Naive B cell (primary cell): Measurements from ENCODE around the gene MAK. TPM values are rescaled to one million over a fixed set of nuclear protein-coding genes. Genes with fewer than 3 reads are reported as not detected.
"Not testable (repeated sequence)": the region's sequence is repeated elsewhere in the genome, so short reads cannot be mapped to it uniquely, and the experiment has no call there.

Experiments used
- ATAC-seq, 2 donors: fragments of 150-1000 bp; cut with Tn5 transposase; 2 replicates each; pipeline ENCODE4 v1.10.0; 2021; ENCODE audit warnings: low read depth in 2 of 2, mild to moderate bottlenecking in 2 of 2, moderate library complexity in 2 of 2
- DNase-seq: peaks from one replicate; pipeline ENCODE4 v3.0.0; 2022
- H3K27ac Mint-ChIP-seq, 6 donors: one replicate each; pipeline ENCODE4 v1.8.0; 2020 to 2022; ENCODE audit warnings: mild to moderate bottlenecking in 6 of 6, mixed read lengths in 6 of 6, moderate library complexity in 5 of 6, inconsistent platforms in 2 of 6
- H3K27me3 Mint-ChIP-seq, 3 donors: one replicate each; pipeline ENCODE4 v1.8.0; 2021 to 2022; ENCODE audit warnings: mixed read lengths in 3 of 3, mild to moderate bottlenecking in 1 of 3
- H3K36me3 Mint-ChIP-seq, 2 donors: one replicate each; pipeline ENCODE4 v1.8.0; 2020 to 2022; ENCODE audit warnings: mixed read lengths in 2 of 2, inconsistent platforms in 1 of 2, mild to moderate bottlenecking in 1 of 2
- H3K4me1 Mint-ChIP-seq, 3 donors: one replicate each; pipeline ENCODE4 v1.8.0; 2020 to 2022; ENCODE audit warnings: mixed read lengths in 3 of 3, inconsistent platforms in 1 of 3, mild to moderate bottlenecking in 1 of 3, moderate library complexity in 1 of 3
- H3K4me3 Mint-ChIP-seq, 8 donors: one replicate each; pipeline ENCODE4 v1.8.0; 2020 to 2022; ENCODE audit warnings: mild to moderate bottlenecking in 8 of 8, mixed read lengths in 8 of 8, moderate library complexity in 8 of 8, inconsistent platforms in 2 of 8
- H3K9me3 Mint-ChIP-seq, 7 donors: one replicate each; pipeline ENCODE4 v1.8.0; 2020 to 2022; ENCODE audit warnings: mixed read lengths in 7 of 7, mild to moderate bottlenecking in 5 of 7, inconsistent platforms in 2 of 7, moderate library complexity in 1 of 7
- polyA plus RNA-seq, 6 donors: library from polyadenylated mRNA; unstranded; fragments of 300-500 nt; fragmentation: Illumina TruSeq; gene quantifications; one replicate each; pipeline ENCODE4 v1.2.3, GENCODE V29; 2021; ENCODE audit warnings: low read depth in 6 of 6

Gene MAK
- polyA plus RNA-seq, 6 donors from 2014 or later = 0.07 to 0.16 (median 0.09) TPM; not detected in 2

DNA sequence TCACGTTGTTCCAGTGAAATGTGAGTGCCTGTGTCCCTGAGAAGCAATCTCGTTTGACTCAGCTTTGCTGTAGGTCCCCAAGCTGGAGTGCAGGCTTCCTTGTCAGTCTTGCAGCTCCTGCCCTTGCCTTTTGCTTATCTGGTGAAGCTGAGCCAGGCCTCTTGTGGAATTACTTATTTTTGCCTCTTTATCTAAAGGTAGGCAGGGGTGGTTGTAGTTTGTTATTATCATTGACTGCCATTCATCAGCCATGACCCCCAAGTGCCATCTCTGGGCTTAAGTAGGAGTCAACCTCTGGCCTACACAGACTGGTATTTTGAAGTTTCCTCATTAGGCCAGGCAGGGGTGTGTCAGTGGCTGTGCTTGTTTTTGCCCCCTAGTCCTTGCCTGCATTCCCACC lies 88.6 kb downstream of the MAK start:
- H3K27ac Mint-ChIP-seq = peak overlapping the region in 2 of 6 donors; percentile 44 to 75
- H3K27me3 Mint-ChIP-seq = no peaks in the 10 kb centered on the region
- no peak for DNase-seq
- H3K36me3 Mint-ChIP-seq = peaks cover 5 to 11% of the 10 kb centered on the region in 2 donors
- H3K4me3 Mint-ChIP-seq = peak overlapping the region in 4 of 8 donors; percentile 23 to 100 (median 40)
- ATAC-seq = no peak
- peaks cover 23 to 49% (median 25%) of the 10 kb centered on the region in 3 donors for H3K4me1 Mint-ChIP-seq
- H3K9me3 Mint-ChIP-seq = no peaks in the 10 kb centered on the region

DNA sequence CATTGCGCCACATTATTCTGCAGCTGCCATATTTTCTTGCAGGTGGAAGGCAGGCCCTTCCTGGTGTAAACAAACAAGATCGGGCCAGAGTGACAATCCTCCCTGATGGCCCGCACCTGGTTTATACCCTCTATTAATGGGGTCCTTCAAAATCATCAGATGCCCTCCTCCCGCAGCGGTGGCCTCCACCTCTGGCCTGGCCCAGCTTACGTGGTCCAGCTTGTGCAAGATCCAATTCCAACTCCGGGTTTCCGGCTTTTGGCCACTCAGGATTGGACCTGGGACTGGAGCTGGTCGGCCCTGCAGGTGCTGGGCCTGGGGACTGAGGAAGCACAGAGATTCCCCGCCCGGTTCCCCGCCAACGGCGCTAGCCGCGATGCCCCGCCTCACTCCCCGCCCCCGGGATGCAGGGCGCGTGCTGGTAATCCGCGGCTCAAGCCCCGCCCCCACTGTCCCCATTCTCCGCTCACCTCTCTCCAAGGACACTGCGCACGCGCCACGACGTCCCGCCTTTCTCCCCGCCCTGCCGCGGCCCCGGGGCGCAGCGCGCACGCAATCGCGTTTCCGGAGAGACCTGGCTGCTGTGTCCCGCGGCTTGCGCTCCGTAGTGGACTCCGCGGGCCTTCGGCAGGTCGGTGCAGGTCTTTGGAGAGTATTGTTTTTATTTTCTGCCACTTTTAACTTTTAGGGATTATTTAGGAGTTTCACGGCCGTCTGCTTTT lies 90.9 kb downstream of the MAK start, which contains the start of gene TMEM14B:
TMEM14B (plus strand) TSS at position 555 of the 722 bp plus-strand sequence. CDS start 1,441 bp downstream, outside the sequence.
- Mint-ChIP-seq H3K4me3 (peak within 1 kb of the TSS; percentile 92 to 100 (median 97)), H3K9me3 (no peaks in the 10 kb centered on the region), H3K27ac (peak within 1 kb of the TSS; percentile 92 to 98 (median 96)), H3K36me3 (peaks cover 0 to 3% of the 10 kb centered on the region in 2 donors), H3K4me1 (peaks cover 17 to 38% (median 23%) of the 10 kb centered on the region in 3 donors), H3K27me3 (no peaks in the 10 kb centered on the region)
- DNase-seq (peak; percentile 99), ATAC-seq (peak; percentile 95)

DNA sequence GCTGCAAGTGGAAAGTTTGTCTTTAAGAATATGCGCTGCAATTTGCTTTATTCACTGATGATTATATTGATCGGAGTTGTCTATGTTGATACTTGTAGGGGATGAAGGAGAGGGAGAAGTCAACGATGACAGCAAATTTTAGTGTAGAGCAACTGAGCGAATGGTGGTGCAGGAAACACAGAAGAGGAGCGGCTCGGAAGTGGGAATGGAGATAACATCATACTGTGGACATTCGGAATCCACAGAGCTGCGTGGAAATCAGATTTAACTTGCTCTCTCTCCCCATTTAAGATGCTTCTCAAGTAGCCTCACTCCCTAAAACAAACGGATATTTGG lies 91.5 kb downstream of the MAK start:
- peaks cover 17 to 38% (median 23%) of the 10 kb centered on the region in 3 donors for H3K4me1 Mint-ChIP-seq
- H3K36me3 Mint-ChIP-seq = peaks cover 0 to 3% of the 10 kb centered on the region in 2 donors

DNA sequence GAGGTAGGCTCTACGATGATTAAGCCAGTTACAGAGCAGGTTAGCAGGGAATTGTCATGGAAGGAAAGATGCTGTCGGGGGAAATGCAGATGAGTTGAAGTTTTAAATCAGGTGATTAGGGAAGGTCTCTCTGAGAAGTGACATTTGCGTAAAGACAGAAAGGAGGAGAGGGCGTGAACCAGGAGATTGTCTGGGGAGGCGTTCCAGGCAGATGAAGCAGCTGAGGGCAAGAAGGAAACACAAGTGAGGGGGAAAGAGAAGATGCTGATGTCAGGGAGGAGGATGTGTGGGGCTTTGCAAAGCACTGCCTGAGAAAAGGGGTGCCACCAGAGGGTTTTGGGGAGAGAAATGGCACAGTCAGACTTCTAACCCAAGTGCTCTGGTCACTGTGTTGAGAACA lies 93.2 kb downstream of the MAK start:
- peaks cover 13 to 32% (median 23%) of the 10 kb centered on the region in 3 donors for H3K4me1 Mint-ChIP-seq
- no peaks in the 10 kb centered on the region for H3K27me3 Mint-ChIP-seq
- H3K36me3 Mint-ChIP-seq = peaks cover 0 to 3% of the 10 kb centered on the region in 2 donors
- ATAC-seq (no peak), DNase-seq (no peak)
- H3K9me3 Mint-ChIP-seq = no peaks in the 10 kb centered on the region
- peak overlapping the region in 2 of 8 donors; percentile 31 to 100 for H3K4me3 Mint-ChIP-seq
- H3K27ac Mint-ChIP-seq = peak overlapping the region in 1 of 6 donors; percentile 81

More for the DNA sequence above, 91.5 kb downstream of the MAK start:
- no peak for ATAC-seq
- peak overlapping the region in 5 of 6 donors; percentile 11 to 98 (median 97) for H3K27ac Mint-ChIP-seq
- DNase-seq = no peak
- H3K27me3 Mint-ChIP-seq = no peaks in the 10 kb centered on the region
- H3K4me3 Mint-ChIP-seq = peak overlapping the region; percentile 92 to 100 (median 97)
- no peaks in the 10 kb centered on the region for H3K9me3 Mint-ChIP-seq

DNA sequence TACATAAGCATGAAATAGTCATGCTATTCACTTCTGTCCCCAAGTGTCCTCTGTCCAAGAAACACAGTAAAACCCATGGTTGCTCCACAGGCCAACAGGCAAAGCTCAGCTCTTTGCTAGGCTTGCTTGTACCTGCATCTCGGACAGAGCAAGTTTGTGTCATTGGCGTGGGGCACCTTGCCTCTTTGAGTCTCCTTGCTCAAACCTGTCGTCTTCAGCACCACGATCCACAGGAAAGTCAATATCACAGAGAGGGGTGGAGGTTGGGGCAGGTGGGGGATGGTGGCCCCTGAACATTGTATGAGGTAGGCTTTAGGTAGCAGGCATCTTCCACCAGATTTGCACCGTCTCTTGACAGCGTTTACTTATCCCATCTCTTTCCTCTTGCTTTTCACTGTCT lies 94.8 kb downstream of the MAK start:
- Mint-ChIP-seq H3K27ac (no peak overlapping the region), H3K27me3 (no peaks in the 10 kb centered on the region), H3K4me3 (peak overlapping the region in 1 of 8 donors; percentile 51), H3K9me3 (no peaks in the 10 kb centered on the region), H3K36me3 (peaks cover 0 to 3% of the 10 kb centered on the region in 2 donors), H3K4me1 (peaks cover 10 to 18% (median 16%) of the 10 kb centered on the region in 3 donors)
- DNase-seq (no peak), ATAC-seq (no peak)

DNA sequence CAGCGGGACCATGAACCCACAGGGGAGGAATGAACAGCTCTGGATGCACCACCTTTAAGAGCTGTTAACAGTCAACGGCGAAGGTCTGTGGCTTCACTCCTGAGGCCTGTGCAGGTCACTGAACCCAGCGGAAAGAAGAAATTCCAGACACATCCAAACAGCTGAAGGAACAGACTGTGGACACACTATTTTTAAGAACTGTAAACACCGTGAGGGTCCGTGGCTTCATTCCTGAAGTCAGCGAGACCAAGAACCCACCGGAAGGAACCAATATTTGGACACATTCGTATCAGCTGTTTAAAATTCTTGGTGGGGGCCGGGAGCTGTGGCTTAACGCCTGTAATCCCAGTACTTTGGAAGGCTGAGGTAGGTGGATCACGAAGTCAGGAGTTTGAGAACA lies 96.1 kb downstream of the MAK start:
- Mint-ChIP-seq H3K4me3 (peak overlapping the region in 1 of 8 donors; percentile 42), H3K9me3 (no peaks in the 10 kb centered on the region), H3K4me1 (peaks cover 5 to 6% (median 6%) of the 10 kb centered on the region in 3 donors), H3K27me3 (no peaks in the 10 kb centered on the region), H3K27ac (no peak overlapping the region), H3K36me3 (peaks cover 0 to 3% of the 10 kb centered on the region in 2 donors)
- DNase-seq (no peak), ATAC-seq (no peak)

DNA sequence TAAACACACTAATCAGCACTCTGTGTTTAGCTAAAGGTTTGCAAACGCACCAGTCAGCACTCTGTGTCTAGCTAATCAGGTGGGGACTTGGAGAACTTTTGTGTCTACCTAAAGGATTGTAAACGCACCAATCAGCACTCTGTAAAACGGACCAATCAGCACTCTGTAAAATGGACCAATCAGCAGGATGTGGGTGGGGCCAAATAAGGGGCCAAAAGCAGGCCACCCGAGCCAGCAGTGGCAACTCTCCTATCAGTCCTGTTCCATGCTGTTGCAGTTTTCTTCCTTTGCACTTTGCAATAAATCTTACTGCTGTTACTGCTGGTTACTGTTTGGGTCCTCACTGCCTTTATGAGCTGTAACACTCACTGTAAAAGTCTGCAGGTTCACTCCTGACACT lies 96.7 kb downstream of the MAK start:
- DNase-seq, ATAC-seq, H3K4me3 Mint-ChIP-seq, H3K27me3 Mint-ChIP-seq, H3K9me3 Mint-ChIP-seq, H3K36me3 Mint-ChIP-seq, H3K4me1 Mint-ChIP-seq, H3K27ac Mint-ChIP-seq: not testable (repeated sequence)

DNA sequence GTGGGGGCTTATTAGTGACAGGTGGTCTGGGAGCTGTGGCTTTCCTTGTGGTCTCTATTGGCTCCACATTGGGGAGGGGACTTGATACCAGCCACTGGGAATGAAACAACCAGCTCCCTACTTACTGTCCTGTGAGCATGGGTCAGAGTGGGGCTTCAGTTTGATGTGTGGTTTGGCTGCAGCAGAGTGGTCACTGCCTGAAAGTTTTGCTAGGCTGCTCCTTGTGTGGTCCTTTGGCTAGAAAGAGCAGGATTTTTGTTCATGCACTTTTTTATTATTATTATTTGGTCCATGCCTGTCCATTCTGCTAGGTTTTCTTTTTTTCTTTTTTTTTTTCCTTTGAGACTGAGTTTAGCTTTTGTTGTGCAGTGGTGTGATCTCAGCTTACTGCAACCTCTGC lies 98.3 kb downstream of the MAK start:
- no peak for ATAC-seq

DNA sequence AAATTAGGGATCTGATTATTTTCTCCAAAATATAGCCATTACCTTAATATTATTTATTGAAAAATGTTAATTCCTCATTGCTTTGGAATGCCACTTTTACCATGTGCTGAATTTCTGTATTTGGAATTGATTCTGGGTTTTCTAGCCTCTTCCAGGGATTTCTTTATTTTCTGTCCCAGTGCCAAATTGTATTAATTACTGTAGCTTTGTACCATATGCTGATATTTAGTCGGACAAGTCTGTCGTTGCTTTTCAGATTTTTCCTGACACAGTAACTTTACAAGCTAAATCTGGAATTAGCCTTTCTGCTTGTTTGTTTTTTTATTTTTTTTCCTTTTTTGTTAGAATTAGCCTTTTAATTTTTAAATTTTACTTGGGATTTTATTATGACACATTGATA lies 101.6 kb downstream of the MAK start:
- H3K36me3 Mint-ChIP-seq = no peaks in the 10 kb centered on the region
- no peaks in the 10 kb centered on the region for H3K27me3 Mint-ChIP-seq
- H3K27ac Mint-ChIP-seq = no peak overlapping the region
- H3K9me3 Mint-ChIP-seq = no peaks in the 10 kb centered on the region
- no peak for DNase-seq
- H3K4me1 Mint-ChIP-seq = no peaks in the 10 kb centered on the region
- ATAC-seq = no peak
- H3K4me3 Mint-ChIP-seq = no peak overlapping the region

More for the DNA sequence above, 98.3 kb downstream of the MAK start:
- no peaks in the 10 kb centered on the region for H3K9me3 Mint-ChIP-seq
- no peak overlapping the region for H3K4me3 Mint-ChIP-seq
- no peaks in the 10 kb centered on the region for H3K4me1 Mint-ChIP-seq
- peaks cover 0 to 3% of the 10 kb centered on the region in 2 donors for H3K36me3 Mint-ChIP-seq
- no peak overlapping the region for H3K27ac Mint-ChIP-seq
- DNase-seq = no peak
- H3K27me3 Mint-ChIP-seq = no peaks in the 10 kb centered on the region

DNA sequence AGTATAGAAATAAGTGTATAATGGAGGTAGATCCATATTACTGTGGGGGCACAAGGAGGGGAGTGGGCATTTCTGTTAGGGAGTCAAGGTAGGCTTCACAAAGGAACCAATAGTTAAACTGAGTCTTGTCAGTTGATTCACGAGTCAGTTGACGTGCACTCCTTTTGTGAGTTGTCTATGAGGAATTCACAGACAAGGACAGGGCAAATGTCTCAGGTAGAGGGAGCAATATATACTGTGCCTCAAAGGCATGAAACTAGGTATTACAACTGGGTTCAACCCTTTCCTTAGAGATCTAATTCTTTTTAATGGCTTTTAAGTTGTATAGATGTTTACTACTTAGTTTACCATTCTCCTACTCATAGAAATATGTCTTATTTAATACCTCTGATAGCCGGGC lies 104.5 kb downstream of the MAK start:
- no peaks in the 10 kb centered on the region for H3K27me3 Mint-ChIP-seq
- no peaks in the 10 kb centered on the region for H3K9me3 Mint-ChIP-seq
- H3K27ac Mint-ChIP-seq = no peak overlapping the region
- no peak overlapping the region for H3K4me3 Mint-ChIP-seq
- ATAC-seq (no peak), DNase-seq (no peak)
- no peaks in the 10 kb centered on the region for H3K4me1 Mint-ChIP-seq
- no peaks in the 10 kb centered on the region for H3K36me3 Mint-ChIP-seq

DNA sequence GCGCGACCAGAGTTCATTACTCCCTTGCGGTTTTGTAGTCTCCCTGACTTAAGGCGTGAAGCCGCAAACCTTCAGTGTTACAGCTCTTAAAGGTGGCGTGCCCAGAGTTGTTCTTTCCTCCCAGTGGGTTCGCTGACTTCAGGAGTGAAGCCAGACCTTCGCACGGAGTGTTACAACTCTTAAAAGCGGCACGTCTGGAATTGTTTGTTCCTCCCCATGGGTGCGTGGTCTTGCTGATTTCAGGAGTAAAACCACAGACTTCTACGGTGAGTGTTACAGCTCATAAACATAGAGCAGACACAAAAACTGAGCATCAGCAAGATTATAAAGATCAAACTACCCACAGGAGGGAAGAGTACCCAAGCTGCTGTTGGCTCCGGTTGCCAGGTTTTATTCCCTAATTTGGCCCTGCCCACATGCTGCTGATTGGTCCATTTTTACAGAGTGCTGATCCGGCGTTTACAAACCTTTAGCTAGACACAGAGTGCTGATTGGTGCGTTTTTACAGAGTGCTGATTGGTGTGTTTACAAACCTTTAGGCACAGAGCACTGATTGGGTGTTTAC lies 105.1 kb downstream of the MAK start:
- H3K36me3 Mint-ChIP-seq = peaks cover 0 to 2% of the 10 kb centered on the region in 2 donors
- ATAC-seq = no peak

DNA sequence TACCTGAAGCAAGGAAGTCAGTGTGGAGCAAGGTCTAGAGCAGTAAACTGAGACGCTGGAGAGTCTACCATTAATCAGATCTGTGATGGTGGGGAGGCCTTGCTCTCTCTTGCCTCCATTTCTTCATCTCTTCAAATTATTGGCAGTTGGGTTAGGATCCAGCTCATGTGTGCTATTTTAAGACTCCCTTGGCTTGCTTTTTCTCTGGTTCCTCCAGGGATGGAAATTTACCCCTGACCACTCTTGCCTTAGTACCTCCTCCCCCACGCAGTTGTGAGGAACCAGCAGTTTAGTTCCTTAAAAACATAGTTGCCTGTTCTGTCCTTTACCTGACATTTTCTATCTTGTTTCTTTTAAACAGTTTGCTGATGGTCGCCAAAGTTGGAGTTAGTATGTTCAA lies 108.1 kb downstream of the MAK start:
- no peak for DNase-seq
- Mint-ChIP-seq H3K4me1 (peaks cover 15 to 21% (median 16%) of the 10 kb centered on the region in 3 donors), H3K36me3 (peaks cover 7% of the 10 kb centered on the region in 2 donors), H3K4me3 (no peak overlapping the region), H3K27ac (peak overlapping the region in 1 of 6 donors; percentile 5), H3K27me3 (no peaks in the 10 kb centered on the region), H3K9me3 (no peaks in the 10 kb centered on the region)
- no peak for ATAC-seq

More for the DNA sequence above, 105.1 kb downstream of the MAK start:
- DNase-seq = no peak
- Mint-ChIP-seq H3K4me3 (no peak overlapping the region), H3K9me3 (no peaks in the 10 kb centered on the region), H3K4me1 (peaks cover 0 to under 1% (median 0%) of the 10 kb centered on the region in 3 donors), H3K27ac (no peak overlapping the region), H3K27me3 (no peaks in the 10 kb centered on the region)

DNA sequence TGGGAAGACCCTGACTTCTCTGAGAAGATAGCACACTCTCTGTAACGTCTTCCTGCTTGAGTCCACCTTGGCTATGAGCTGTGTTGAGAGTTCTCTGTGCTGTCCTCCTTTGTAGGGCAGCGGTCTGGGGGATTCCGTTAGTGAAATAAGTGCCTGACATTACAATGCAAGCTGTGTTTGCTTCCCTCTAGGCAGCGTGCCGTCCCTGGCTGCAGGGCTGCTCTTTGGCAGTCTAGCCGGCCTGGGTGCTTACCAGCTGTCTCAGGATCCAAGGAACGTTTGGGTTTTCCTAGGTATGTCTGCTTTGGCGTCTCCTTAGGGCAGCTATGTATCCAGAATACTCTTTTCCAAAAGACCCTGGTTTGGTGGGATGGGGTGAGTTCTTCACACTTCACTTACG lies 112.6 kb downstream of the MAK start:
- no peak overlapping the region for H3K27ac Mint-ChIP-seq
- no peak for ATAC-seq
- no peak for DNase-seq
- peaks cover 28 to 59% (median 56%) of the 10 kb centered on the region in 3 donors for H3K4me1 Mint-ChIP-seq
- no peaks in the 10 kb centered on the region for H3K27me3 Mint-ChIP-seq
- peaks cover 7% of the 10 kb centered on the region in 2 donors for H3K36me3 Mint-ChIP-seq
- peak overlapping the region in 3 of 8 donors; percentile 61 to 95 (median 72) for H3K4me3 Mint-ChIP-seq
- H3K9me3 Mint-ChIP-seq = no peaks in the 10 kb centered on the region

DNA sequence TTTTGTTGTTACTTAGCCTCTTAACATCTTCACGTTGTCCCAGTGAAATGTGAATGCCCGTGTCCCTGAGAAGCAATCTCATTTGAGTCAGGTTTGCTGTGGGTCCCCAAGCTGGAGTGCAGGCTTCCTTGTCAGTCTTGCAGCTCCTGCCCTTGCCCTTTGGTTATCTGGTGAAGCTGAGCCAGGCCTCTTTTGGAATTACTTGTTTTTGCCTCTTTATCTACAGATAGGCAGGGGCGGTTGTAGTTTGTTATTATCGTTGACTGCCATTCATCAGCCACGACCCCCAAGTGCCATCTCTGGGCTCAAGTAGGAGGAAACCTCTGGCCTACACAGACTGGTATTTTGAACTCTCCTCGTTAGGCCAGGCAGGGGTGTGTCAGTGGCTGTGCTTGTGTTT lies 113.3 kb downstream of the MAK start:
- Mint-ChIP-seq H3K4me1 (peaks cover 28 to 59% (median 57%) of the 10 kb centered on the region in 3 donors), H3K4me3 (peak overlapping the region in 4 of 8 donors; percentile 35 to 95 (median 68)), H3K27ac (peak overlapping the region in 2 of 6 donors; percentile 52 to 65), H3K36me3 (peaks cover 7% of the 10 kb centered on the region in 2 donors), H3K27me3 (no peaks in the 10 kb centered on the region), H3K9me3 (no peaks in the 10 kb centered on the region)
- DNase-seq (no peak), ATAC-seq (no peak)
